Right lobe of liver (tissue), 4 donors: ENCODE data around the gene ZAR1.

Experiments
- CTCF ChIP-seq, 4 donors: fragments of 200-600 bp in 3 of 4; fragments of 450-650 bp in 1 of 4; IDR thresholded peaks; one replicate each; pipeline versions ENCODE4 v1.5.1 to v1.8.0; 2016 to 2022; ENCODE audit warnings: antibody characterized with exemption in 4 of 4, mild to moderate bottlenecking in 2 of 4
- POLR2A ChIP-seq: fragments of 450-650 bp; IDR thresholded peaks from one replicate; pipeline ENCODE4 v1.6.1; 2017; ENCODE audit warnings: antibody characterized with exemption, mild to moderate bottlenecking
- donor health status: DM: no; HTN: no; CAD: no.
- donor health status: DM: no; HTN: no; CAD: no.
- donor health status: DM: no; HTN: yes; CAD: no.

- TF ChIP-seq CTCF (IDR thresholded peaks at IDR 0.05) = no peak
- TF ChIP-seq POLR2A = no peak
Measured at GRCh38 chr4:48472794-48473193, 17.3 kb upstream of the ZAR1 start.
